Lung microvascular endothelial cell (primary cell): Measurements from ENCODE around the gene UNC80. TPM values are rescaled to one million over a fixed set of nuclear protein-coding genes. Genes with fewer than 3 reads are reported as not detected.

Experiments used
- DNase-seq, 2 donors: peaks; one replicate each; pipeline versions ENCODE4 v3.0.0 to v3.0.0-alpha.2; 2010; ENCODE audit warnings: low read depth in 2 of 2
- total RNA-seq: library from RNA; depleted of rRNA; stranded (reverse); fragments of >200 nt; gene quantifications from 2 replicates; pipeline ENCODE4 v1.2.1, GENCODE V29; 2014

The UNC80 gene
- total RNA-seq, 1 donor from 2014 or later = 0.20 TPM

- no peak for DNase-seq
These were observed 198.6 kb downstream of the UNC80 start for GRCh38 chr2:209970271-209970670.

GRCh38 chr2:209970711-209971110, 199.1 kb downstream of the UNC80 start:
- DNase-seq = no peak

GRCh38 chr2:209973328-209973727, 201.7 kb downstream of the UNC80 start:
- DNase-seq = no peak

GRCh38 chr2:209974576-209974975, 202.9 kb downstream of the UNC80 start:
- no peak for DNase-seq

GRCh38 chr2:209976698-209977385, 205.2 kb downstream of the UNC80 start:
- no peak for DNase-seq

- peak; percentile 52 to 70 for DNase-seq
These were observed 206.0 kb downstream of the UNC80 start for GRCh38 chr2:209977386-209978239.

GRCh38 chr2:209984291-209984690, 212.7 kb downstream of the UNC80 start:
- no peak for DNase-seq

GRCh38 chr2:209985874-209986273, 214.2 kb downstream of the UNC80 start:
- no peak for DNase-seq

GRCh38 chr2:209986415-209986814, 214.8 kb downstream of the UNC80 start:
- no peak for DNase-seq

- no peak for DNase-seq
These were observed 216.4 kb downstream of the UNC80 start for GRCh38 chr2:209988010-209988409.

GRCh38 chr2:209990838-209991237, 219.2 kb downstream of the UNC80 start:
- DNase-seq = no peak

GRCh38 chr2:209993968-209994367, 222.3 kb downstream of the UNC80 start:
- no peak for DNase-seq

GRCh38 chr2:209998596-209998995, 227.0 kb downstream of the UNC80 start:
- peak; percentile 27 to 39 for DNase-seq

- DNase-seq = no peak
These were observed 229.1 kb downstream of the UNC80 start for GRCh38 chr2:210000464-210001324.

- peak; percentile 95 for DNase-seq
These were observed 230.8 kb downstream of the UNC80 start, which contains the start of gene RPE for GRCh38 chr2:210002158-210003157. Gene RPE (plus strand): TSS chr2:210002638. CDS start chr2:210002662, 24 bp downstream.

GRCh38 chr2:210003359-210003758, 231.7 kb downstream of the UNC80 start:
- DNase-seq = no peak

- no peak for DNase-seq
These were observed 233.2 kb downstream of the UNC80 start for GRCh38 chr2:210004881-210005280.

GRCh38 chr2:210007895-210008294, 236.3 kb downstream of the UNC80 start:
- DNase-seq = peak in 1 of 2 donors; percentile 50

- no peak for DNase-seq
These were observed 237.5 kb downstream of the UNC80 start for GRCh38 chr2:210009126-210009525.

- DNase-seq = no peak
These were observed 238.3 kb downstream of the UNC80 start for GRCh38 chr2:210009896-210010295.
